GM21390 (cell line): ENCODE results near the gene ITGAX.
"Not testable (repeated sequence)": the region's sequence is repeated elsewhere in the genome, so short reads cannot be mapped to it uniquely, and the experiment has no call there.

Experiments used
- ATAC-seq: cut with Tn5 transposase; IDR thresholded peaks from one replicate; pipeline ENCODE4 v1.9.1; 2021; ENCODE audit not compliant: unreplicated experiment

ITGAX gene

DNA sequence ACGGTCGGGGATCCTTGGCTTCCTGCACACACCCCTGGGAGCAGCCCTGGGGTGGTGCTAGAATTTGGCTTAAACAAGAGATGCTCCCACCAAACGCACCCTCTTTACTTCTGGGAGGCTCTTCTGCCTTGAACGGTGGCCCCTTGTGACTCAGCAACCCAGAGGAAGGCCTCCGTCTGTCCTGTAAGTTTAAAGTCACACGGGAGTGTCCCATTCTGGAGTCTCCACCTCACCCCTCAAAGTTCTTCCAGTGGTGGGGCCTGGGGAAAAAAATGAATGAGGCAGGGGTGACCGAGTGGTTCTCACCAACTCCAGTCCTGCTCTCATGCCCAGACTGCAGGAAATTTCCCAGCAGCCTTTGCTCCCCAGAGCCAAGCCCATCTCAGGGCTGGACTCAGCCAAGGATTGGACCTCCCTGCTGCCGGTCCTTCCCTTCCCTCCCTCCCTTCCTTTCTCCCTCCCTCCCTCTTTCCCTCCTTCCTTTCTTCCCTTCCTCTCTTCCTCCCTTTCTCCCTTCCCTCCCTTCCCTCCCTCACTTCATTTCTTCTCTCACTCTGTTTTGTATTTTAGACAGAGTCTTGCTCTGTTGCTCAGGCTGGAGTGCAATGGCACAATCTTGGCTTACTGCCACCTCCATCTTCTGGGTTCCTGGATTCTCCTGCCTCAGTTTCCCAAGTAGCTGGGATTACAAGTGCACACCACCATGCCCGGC, 49.5 kb downstream of the ITGAX start:
- ATAC-seq, result no peak

DNA sequence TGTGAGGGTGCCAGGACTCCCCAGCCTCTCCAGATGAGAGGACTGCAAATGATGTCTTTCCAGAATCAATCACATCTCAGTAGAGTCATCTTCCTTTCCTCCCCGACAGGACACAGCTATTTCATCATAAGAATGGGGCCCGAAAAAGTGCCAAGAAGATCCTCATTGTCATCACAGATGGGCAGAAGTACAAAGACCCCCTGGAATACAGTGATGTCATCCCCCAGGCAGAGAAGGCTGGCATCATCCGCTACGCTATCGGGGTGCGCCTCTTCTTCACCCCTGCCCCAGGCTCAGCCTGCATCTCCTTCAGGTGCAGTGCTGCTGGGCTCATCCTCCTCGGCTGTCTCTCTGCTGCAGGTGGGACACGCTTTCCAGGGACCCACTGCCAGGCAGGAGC, 52.4 kb downstream of the ITGAX start:
- ATAC-seq, result no peak

DNA sequence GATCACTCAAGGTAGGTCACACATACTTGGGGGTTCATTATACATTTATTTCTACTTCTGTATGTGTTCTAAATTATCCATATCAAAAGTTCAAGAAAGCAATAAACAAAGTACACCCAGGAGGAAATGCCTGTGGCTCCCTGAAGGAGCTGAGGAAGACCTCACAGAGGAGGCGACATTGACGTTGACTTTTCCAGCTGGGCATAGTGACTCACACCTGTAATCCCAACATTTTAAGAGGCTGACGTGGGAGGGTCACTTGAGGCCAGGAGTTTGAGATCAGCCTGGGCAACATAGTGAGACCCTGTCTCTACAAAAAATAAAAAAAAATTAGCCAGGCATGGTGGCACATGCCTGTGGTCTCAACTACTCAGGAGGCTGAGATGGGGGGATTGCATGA, 54.5 kb downstream of the ITGAX start:
- no peak for ATAC-seq

DNA sequence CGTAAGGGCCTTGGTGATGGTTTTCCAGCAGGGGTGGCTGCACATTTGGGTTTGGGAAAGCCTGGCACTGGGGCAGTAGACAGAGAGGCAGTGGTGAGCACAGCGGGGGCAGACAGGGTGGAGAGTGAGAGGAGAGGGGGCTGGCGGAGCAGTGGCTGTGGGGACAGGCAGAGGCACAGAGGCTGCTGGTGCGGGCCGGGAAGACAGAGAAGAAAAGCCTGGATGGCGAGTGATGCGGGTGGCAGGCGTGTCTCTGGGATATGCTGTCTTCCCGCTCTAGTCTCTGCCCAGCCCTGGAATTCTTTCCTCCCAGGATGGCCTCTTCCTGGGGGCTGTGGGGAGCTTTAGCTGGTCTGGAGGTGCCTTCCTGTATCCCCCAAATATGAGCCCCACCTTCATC, 55.1 kb downstream of the ITGAX start:
- no peak for ATAC-seq

DNA sequence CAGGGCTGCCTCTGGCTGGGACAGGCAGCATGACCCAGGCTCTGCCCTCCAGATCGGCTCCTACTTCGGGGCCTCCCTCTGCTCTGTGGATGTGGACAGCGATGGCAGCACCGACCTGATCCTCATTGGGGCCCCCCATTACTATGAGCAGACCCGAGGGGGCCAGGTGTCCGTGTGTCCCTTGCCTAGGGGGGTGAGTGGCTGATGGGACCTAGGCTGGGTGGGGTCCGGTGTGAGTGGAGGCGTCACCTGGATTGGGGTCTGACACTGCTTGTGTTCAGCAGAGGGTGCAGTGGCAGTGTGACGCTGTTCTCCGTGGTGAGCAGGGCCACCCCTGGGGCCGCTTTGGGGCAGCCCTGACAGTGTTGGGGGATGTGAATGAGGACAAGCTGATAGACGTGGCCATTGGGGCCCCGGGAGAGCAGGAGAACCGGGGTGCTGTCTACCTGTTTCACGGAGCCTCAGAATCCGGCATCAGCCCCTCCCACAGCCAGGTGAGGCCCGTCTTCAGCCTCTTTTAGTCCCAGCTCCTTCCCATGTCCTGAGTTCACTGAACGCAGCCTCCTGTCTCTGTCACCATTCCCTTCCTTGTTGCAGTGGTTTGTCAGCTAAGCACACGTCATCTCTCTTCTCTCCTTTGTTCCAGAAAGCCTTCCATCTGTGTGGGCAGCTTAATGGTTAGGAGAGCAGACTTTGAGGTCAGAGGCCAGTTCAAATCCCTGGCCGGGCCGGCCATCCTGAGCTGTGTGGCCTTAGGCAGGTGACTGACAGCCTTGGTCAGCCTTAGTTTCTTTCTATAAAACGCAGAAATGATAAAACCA, 56.3 kb downstream of the ITGAX start:
- ATAC-seq, result no peak

DNA sequence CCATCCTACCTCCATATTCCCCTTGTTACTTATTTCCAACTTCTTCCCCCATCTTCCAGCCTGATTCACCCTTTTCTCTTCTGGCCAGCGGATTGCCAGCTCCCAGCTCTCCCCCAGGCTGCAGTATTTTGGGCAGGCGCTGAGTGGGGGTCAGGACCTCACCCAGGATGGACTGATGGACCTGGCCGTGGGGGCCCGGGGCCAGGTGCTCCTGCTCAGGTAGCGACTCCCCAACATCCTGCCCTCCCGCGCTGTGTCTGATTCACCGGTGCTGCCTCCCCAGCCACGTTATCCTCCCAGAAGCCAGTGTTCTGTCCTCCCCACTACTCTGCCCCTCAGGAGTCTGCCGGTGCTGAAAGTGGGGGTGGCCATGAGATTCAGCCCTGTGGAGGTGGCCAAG, 57.8 kb downstream of the ITGAX start:
- ATAC-seq, result no peak

DNA sequence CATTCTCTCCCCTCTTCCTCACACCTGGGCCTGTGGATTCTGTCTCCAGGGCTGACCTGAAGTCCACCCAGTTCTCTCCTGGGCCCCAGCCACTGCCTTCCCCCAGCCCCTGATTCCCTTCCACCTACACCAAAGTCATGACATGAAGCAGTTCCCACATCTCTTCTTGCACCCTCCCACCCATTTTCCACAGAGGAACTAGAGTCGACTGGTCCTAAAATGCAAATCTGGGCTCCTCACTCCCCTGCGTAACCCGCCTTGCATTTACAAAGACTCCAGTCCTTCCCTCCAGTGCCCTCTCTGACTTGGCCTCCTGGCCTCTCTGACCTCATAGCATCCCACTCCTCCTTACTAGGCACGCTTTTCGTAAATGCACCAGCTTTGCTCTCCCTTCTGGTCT, 58.4 kb downstream of the ITGAX start:
- ATAC-seq, result no peak

DNA sequence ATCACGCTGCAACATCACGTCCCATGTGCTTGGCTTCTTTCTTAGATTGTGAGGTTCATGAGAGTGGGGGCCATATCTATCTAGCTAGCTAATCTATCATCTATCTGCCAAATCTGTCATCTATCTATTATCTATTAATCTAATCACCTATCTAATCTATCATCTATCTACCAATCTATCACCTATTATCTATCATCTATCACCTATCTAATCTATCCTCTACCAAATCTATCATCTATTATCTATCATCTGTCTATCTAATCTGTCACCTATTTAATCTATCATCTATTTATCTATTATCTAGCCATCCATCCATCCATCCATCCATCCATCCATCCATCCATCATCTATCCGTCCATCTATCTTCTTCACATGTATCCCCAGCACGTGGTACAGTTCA, 59.0 kb downstream of the ITGAX start:
- ATAC-seq, result no peak

DNA sequence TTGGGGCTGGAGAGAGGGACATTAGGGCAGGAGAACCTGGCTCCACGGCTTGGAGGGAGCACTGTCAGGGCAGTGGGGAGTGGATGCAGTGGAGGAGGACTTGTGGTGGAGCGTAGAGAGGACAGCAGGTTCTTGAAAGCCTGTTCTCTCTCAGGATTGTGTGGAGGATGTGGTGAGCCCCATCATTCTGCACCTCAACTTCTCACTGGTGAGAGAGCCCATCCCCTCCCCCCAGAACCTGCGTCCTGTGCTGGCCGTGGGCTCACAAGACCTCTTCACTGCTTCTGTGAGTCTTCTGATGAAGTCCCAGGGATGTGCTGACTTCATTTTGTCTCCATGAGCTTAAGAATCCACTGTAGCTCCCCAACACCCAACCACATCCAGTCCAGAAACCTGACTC, 59.7 kb downstream of the ITGAX start:
- ATAC-seq, result no peak

DNA sequence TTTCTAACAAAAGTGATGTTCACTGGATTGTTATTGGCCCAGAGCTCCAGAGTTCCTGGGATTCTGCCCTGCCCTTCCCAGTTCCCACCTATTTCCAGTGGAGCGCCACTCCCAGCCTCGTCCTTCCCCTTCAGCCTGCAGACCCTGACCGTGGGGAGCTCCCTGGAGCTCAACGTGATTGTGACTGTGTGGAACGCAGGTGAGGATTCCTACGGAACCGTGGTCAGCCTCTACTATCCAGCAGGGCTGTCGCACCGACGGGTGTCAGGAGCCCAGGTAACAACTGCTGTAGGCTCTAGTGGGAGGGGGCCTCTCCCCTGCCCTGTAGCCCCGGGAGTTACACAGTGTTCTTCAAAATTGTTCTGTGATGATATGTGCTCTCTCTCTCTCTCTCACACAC, 61.4 kb downstream of the ITGAX start:
- no peak for ATAC-seq

DNA sequence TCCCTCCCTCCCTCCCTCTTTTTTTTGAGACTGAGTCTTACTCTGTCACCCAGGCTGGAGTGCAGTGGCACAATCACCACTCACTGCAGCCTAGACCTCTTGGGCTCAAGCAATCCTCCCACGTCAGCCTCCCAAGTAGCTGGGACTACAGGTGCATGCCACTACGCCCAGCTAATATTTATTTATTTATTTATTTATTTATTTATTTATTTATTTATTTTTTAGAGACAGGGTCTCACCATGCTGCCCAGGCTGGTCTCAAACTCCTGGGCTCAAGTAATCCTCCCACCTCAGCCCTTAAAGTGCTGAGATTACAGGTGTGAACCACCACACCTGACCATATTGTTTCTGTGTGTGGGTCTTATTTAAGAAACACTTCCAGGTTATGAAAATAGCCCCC, 62.1 kb downstream of the ITGAX start:
- ATAC-seq, result not testable (repeated sequence)

DNA sequence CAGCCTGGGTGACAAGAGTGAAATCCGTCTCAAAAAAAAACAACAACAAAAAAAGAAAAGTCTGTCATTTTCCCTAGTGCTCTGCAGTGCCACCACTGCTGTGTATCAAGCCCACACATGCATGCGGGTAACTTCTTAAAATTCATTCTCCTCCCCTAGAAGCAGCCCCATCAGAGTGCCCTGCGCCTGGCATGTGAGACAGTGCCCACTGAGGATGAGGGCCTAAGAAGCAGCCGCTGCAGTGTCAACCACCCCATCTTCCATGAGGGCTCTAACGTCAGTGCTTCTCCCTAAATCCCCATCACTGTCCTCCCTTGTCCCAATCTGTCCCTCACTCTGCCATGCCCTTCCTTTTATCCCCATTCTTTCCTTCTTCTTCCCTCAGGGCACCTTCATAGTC, 62.9 kb downstream of the ITGAX start:
- no peak for ATAC-seq

DNA sequence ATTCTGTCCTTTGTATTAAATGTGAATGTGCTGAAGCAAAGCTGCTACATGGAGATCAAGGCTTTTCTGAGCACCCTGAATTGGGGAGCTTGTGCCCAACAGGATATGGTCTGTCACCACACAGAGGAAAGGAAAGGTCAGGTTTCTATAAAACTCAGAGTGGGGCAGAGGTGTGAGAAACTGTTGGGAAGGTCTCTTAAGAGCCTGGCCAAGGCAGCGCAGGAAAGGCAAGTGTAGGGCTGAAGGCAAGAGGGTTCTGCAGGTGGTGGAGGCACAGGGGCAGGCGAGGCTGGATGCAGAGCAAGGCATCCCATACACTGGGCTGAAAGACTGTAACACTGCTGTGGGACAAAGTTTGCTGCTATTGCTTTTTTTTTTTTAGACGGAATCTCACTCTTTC, 65.1 kb downstream of the ITGAX start:
- ATAC-seq, result no peak

DNA sequence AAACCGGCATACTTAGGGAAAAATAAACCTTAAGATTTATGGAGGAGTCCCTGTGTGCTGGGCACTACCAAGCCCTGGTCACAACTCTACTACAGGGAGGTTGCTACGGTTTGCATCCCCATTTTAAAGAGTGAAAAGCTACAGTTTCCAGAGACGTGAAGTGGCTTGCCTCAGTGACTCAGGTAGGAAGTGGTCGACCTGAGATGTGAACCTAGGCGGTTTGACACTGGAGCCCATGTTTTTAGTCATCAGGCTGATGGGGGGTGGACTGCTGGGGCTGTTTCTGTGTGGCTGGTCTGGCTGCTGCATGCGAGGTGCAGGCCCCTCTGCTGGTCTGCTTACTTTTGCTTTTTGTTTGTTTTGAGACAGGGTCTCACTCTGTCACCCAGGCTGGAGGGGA, 66.6 kb downstream of the ITGAX start:
- ATAC-seq, result no peak

DNA sequence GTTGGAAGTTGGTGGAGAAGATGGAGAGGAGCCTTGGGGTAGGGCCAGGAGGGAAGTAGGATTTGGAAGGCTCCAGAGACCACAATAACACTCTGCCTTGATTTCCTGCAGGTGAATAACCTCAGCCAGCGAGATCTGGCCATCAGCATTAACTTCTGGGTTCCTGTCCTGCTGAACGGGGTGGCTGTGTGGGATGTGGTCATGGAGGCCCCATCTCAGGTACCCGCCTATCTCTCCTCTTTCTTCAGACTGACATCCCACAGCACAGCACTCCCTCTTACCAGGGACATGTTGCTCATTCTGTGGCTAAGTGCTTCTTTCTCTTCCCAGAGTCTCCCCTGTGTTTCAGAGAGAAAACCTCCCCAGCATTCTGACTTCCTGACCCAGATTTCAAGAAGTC, 68.3 kb downstream of the ITGAX start:
- no peak for ATAC-seq

DNA sequence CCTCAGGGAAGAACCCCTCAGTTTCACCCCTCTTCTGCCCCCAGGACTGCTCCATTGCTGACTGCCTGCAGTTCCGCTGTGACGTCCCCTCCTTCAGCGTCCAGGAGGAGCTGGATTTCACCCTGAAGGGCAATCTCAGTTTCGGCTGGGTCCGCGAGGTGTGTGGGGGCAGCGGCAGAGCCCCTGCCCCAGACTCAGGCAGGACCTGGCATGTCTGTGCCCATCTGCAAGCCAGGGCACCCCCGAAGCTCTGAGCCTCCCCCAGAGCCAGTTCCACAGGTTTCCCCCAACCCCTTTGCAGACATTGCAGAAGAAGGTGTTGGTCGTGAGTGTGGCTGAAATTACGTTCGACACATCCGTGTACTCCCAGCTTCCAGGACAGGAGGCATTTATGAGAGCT, 68.8 kb downstream of the ITGAX start:
- ATAC-seq, result no peak

DNA sequence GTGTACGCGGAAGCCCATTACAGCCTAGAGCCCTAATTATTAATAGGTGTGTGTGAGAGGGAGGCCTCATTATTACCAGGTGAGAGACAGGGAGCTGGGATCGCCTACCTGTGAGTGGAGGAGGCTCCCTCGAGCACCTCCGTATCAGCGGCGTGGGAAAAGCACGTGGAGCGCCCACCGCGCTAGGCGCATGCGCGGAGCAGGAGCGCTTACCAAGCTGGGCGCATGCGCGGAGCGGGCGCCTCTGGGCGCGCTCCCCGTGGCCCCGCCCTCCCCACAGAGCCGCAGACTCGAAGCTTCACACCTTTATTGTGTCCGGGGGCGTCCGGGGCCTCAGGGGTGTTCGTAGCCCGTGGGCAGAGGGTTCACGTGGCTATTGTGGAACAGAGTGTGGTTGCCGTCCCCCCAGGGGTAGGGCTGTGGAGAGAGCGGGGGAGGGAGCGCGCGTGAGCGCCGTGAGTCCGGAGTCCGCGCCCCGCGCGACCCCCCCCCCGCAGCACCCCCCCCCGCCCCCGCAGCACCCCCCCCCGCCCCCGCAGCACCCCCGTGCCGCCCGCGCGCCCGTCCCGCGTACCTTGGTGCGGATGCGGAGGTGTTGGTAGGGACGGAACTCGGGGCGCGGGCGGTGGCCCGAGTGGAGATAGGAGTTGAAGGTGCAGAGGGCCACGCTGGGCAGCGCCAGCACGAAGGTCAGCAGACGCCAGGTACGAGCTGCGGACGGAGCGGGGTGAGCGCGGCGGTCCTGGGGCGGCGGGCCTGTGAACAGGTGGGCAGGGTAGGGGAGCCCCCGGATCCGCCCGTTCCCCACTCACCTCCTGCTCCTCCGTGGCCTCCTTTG, 72.7 kb downstream of the ITGAX start:
- no peak for ATAC-seq

DNA sequence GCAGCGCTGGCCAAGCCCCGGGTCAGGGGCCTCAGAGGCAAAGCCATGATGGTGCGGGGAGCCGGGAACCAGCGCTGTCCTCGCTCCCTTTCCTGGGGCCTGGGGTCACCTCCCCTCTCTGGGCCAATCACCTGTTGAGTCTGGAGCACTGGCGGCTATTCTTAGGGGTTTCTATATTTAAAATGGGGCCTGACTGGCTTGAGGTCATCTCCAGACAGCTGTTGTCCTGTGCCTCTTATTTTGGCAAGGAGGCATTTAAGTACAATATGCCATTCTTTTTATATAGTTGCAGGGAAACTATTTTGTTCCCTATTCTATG, 73.3 kb downstream of the ITGAX start, which contains the start of gene COX6A2:
COX6A2 (minus strand) TSS at position 82 of the 319 bp plus-strand sequence; CDS start at position 47, 35 bp downstream.
- no peak for ATAC-seq

DNA sequence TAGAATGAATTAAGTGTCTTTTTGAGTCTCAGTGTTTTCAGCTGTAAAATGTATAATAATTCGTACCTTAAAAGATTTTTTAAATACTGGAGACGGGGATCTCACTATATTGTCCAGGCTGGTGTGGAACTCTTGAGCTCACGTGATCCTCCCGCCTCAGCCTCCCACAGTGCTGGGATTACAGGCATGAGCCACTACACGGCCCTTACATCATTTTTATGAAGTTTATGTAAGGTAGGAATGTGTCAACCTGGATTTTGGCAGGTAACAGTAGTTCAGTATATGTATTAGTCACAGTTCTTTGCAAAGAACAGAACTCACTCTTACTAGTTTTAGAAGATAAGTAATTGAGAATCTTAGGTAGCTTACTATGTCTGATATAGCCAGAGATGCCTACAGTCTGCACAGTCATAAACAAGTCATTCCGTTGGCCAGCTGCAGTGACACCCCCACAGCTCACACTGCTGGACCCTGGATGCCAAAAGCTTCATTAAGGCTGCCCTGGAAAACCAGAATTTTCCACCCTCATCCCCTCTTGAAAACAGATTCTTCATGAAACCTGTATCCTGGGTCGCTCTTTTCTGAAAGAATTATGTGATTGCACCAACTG, 73.8 kb downstream of the ITGAX start:
- no peak for ATAC-seq

DNA sequence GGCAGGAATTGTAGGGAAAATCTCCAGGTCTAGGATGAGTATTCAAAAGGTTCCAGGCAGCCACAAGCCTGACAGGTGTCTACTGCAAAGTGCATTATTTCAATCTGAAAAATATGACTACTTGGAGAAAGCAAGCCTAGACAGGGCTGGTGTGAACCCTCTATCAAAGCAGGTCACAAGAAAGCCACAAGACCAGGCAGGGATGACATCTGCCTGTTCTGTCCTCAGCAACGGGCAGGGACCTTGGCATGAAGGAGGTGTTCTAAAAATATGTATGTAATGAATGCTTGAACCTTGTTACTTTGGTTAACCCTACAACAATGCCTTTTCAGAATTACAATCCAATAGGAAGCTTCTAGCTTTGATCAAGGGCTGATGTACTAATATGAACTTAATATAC, 74.3 kb downstream of the ITGAX start:
- ATAC-seq, result no peak

DNA sequence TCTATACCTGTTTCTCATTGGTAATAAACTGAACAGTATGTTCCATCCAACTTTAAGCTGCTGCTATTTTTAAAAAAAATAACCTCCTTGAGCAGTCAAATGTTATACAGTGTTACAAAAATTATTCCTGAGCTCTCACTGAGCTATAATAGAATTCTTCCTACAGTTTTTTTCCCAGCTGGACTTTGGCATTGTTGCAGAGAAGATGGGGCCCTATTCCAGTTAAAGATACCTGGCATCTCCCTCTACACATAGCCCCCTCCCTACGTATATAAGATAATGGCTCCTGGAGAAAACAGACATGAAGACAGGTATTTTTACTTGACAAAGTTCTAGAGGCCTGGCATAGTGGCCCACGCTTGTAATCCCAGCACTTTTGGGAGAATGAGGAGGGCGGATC, 74.8 kb downstream of the ITGAX start:
- ATAC-seq, result no peak
